HG03439 (cell line): ENCODE data around the gene LANCL3.
"Not testable (repeated sequence)": the region's sequence is repeated elsewhere in the genome, so short reads cannot be mapped to it uniquely, and the experiment has no call there.

Source experiments
- ATAC-seq: cut with Tn5 transposase; IDR thresholded peaks from one replicate; pipeline ENCODE4 v1.9.1; 2021; ENCODE audit warnings: mild to moderate bottlenecking, moderate library complexity; ENCODE audit not compliant: unreplicated experiment

LANCL3 gene

GRCh38 chrX:37571426-37572107 lies at the start of gene LANCL3:
Gene LANCL3, plus strand, starts transcription at chrX:37571661. Its CDS starts 210 bp downstream, at chrX:37571871.
- peak; percentile 25 for ATAC-seq

GRCh38 chrX:37523673-37524072 lies 47.8 kb upstream of the LANCL3 start:
- ATAC-seq = not testable (repeated sequence)

- no peak for ATAC-seq
These were observed 29.5 kb upstream of the LANCL3 start for GRCh38 chrX:37541991-37542390.

- no peak for ATAC-seq
These were observed 28.7 kb upstream of the LANCL3 start for GRCh38 chrX:37542791-37543190.

- no peak for ATAC-seq
These were observed 28.1 kb upstream of the LANCL3 start for GRCh38 chrX:37543324-37543723.

- not testable (repeated sequence) for ATAC-seq
These were observed 26.9 kb upstream of the LANCL3 start for GRCh38 chrX:37544531-37544930.

- ATAC-seq = no peak
These were observed 26.4 kb upstream of the LANCL3 start for GRCh38 chrX:37545066-37545465.

GRCh38 chrX:37549619-37550018 lies 21.8 kb upstream of the LANCL3 start:
- not testable (repeated sequence) for ATAC-seq

- no peak for ATAC-seq
These were observed 18.0 kb upstream of the LANCL3 start for GRCh38 chrX:37553476-37553875.

GRCh38 chrX:37565254-37565653 lies 6.2 kb upstream of the LANCL3 start:
- not testable (repeated sequence) for ATAC-seq

- ATAC-seq = not testable (repeated sequence)
These were observed 1.1 kb upstream of the LANCL3 start for GRCh38 chrX:37570349-37570748.

GRCh38 chrX:37572108-37572587 lies 687 bp downstream of the LANCL3 start:
- peak; percentile 81 for ATAC-seq

GRCh38 chrX:37573121-37573520 lies 1.7 kb downstream of the LANCL3 start:
- ATAC-seq = not testable (repeated sequence)

GRCh38 chrX:37578045-37578444 lies 6.6 kb downstream of the LANCL3 start:
- ATAC-seq = no peak

- ATAC-seq = no peak
These were observed 8.6 kb downstream of the LANCL3 start for GRCh38 chrX:37580080-37580479.

GRCh38 chrX:37587337-37587736 lies 15.9 kb downstream of the LANCL3 start:
- not testable (repeated sequence) for ATAC-seq

- no peak for ATAC-seq
These were observed 18.6 kb downstream of the LANCL3 start for GRCh38 chrX:37590047-37590446.

GRCh38 chrX:37594755-37595382 lies 23.4 kb downstream of the LANCL3 start:
- no peak for ATAC-seq

GRCh38 chrX:37599729-37600128 lies 28.3 kb downstream of the LANCL3 start:
- no peak for ATAC-seq

GRCh38 chrX:37603938-37604409 lies 32.5 kb downstream of the LANCL3 start:
- ATAC-seq = no peak

GRCh38 chrX:37607243-37607642 lies 35.8 kb downstream of the LANCL3 start:
- no peak for ATAC-seq

GRCh38 chrX:37608156-37608555 lies 36.7 kb downstream of the LANCL3 start:
- no peak for ATAC-seq
